ENCODE measurements around the gene HNF4A.

Gene HNF4A

DNA sequence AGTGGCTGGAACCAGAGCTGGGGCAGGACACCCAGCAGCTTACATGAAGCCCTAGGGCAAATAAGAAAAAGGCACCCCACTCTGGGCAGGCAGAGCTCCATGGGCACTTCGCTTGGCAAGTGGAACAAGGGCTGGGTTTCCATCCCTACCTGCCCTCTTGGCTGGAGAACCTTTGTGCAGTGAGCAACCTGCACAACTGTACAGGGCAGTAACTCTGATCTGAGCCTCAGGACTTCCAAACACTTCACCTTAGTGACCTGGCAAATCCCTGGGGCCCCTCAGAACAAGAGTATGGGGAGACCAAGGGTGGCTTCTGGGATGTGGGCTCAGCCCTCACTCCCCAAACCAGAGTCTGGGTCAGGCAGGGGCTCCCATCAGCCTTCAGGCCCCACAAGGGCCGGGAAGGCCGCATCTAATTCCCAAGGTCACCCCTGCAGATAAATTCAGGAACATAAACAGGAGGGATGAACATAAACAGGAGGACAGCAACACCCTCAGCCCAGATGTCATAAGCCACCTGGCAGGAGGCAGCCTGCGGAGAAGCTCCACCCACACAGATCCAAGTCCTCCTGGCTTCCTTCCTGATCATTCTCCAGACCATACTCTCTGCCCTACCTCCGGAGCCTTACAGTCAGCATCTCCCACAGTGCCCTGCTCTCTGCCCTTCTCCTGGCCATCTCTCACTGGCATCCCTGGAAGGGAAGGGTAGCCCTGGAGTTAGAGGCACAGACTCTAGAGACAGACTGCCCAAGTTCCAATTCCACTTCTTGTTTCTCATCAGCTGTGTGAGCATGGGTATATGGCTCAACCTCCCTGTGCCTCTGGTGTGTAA is 37.5 kb downstream of the HNF4A start:
- DNase-seq (ENCODE audit: low spot score) = peak; percentile 34

GRCh38 chr20:44393608-44394451 is 38.3 kb downstream of the HNF4A start:
- DNase-seq (ENCODE audit: low spot score) = no peak

DNA sequence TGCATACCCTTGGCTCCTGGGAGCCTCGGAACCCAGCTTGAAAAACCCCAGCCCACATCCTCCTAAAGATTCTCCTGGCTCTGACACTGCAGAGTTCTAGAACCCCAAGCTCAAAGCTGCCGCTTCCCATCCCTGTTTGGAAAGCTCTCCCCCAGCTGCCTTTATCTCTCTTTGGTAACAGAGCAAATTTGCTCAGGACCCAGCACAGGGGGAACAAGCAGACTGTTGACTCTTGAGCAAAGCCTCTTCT is 38.9 kb downstream of the HNF4A start:
- no peak for DNase-seq (ENCODE audit: low spot score)

DNA sequence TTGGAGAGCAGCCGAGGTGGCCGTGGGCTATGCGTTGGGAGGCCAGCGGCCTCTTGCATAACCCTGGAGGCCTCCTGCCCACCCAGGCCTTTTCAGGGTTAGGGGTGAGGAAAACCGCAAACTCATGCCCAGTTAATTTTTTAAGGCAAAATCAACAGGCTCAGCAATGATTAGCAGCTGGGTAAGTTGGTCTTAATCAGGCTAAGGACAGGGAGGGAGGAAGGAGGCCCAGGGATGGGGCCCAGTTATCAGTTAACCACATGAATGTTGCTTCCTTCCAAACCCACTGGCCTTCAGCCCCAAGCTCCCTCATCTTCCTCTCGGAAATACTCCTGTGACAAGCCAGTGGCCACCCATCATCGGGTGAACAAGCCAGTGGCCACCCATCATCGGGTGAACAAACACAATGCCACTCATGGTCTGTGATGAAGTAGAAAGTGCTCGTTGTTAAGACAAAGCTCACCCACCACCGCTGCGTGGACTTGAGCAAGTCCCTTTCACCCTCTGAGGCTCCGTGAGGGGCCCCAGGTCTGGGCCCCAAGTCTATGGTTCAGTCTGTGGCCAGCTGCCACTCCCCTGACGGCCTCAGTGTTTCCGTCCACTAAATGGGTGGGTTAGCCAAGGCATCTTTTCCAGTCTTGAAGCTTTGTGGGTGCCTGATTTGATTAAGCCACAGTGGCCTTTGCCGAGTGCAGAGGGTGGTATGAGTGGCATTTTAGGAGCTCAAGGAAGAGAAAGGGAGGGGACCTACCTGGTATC is 39.4 kb downstream of the HNF4A start:
- DNase-seq (ENCODE audit: low spot score) = peak; percentile 87

GRCh38 chr20:44395461-44396340 is 40.2 kb downstream of the HNF4A start:
- DNase-seq (ENCODE audit: low spot score) = peak; percentile 32

DNA sequence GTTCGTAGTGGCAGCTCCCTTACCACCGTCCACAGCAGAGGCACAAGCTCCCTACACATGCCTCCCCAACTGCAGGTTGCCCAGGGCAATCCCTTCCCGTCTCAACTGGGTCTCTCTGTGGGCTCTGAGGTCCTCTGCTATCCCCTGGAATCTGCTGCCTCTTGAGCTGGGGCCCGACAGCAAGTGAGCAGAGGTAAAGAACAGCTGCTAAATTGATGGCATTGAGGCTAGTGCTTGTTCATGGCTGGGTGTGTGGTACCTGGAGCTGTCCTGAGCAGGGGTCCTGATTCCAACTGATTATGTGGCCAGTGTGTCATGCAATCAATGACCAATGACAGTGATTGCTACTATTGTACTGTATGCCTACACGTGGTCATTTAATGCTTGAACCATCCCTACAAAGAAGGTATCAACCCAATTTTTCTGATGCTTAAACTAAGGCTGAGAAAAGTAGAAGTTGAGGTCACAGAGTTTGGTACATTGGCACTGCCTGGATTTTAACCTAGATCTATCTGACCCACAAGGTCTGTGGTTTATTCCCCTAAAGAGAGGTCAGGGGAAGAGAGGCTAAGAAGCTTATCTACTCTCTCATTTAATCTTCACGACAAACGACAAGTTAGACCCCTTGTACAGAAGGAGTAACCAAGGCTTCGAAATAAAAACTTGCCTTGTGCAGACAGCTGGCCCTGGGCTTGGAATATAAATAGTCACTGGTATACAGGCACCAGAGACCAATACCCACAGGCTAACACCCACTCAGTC is 41.1 kb downstream of the HNF4A start:
- DNase-seq (ENCODE audit: low spot score) = no peak

- DNase-seq (ENCODE audit: low spot score) = peak; percentile 47
Measured at GRCh38 chr20:44398335-44398734, 42.8 kb downstream of the HNF4A start.

GRCh38 chr20:44399446-44399845 is 43.9 kb downstream of the HNF4A start:
- DNase-seq (ENCODE audit: low spot score) = no peak

- no peak for DNase-seq (ENCODE audit: low spot score)
Measured at GRCh38 chr20:44400671-44400969, 45.1 kb downstream of the HNF4A start.

- DNase-seq (ENCODE audit: low spot score) = peak; percentile 34
Measured at GRCh38 chr20:44400970-44401769, 45.7 kb downstream of the HNF4A start.

DNA sequence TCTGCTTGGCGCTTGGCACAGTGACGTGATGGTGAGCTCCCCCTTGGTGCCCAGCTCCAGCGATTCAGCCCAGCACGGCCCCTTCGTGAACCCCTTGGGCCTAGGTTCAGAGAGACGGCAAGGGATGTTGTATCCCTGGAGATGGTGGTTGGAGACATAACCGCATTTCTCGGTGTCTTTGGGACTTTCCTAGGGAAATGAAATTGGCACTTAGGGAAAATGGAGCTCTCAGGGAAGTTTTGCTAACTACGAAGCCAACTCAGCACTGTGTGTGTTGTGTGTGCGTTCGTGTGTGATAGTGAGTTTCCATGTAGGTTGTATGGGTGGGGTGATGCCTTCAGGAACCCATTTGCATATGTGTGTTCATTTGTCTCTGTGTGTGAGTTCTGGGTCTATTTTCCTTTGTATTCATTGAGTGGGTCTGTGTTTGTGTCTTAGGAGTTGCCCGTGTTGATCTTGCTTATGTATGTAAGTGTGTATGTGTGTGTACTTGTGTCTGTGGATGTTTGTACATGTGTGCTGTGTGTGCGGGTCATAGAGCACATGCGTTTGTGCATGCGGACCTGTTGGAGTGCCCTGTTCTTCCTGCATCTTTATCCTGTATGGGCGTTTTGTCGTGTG is 46.4 kb downstream of the HNF4A start:
- no peak for DNase-seq (ENCODE audit: low spot score)

DNA sequence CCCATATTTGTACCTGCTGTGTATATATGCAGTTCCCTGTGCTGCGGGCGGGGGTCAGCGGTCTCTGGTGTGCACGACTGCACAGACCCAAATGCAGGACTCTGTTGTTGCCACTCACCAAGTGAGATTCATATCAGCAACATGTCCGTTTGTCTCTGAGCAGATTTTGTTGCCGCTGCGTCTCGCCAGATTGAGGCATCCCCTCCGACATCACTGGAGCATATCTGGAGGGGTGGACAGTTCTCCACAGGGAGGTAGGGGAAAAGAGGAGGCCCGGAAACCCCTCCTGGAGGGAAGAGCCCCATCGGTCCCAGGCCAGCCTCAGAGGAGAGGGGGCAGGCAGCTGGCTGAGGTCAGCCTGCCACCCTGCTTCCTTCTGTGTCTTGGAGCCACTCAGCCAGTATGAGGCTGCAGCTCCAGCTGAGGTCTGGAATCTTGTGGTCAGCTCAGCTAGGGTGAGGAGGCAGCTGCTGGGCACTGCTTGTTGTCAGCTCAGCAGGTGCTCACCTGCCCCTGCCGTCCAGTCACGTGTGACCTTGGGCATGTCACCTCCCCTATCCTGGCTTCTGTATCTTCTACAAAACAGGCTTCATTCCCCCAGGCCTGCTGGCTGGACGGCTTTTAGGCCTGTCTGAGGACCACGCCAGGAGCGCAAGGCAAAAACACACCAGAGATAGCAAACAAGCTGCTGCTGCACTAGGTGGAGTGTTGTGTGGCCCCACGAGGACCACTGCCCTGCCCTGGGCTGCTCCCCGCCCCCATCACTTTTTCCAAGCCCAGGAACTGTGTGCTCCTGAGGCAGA is 47.1 kb downstream of the HNF4A start:
- DNase-seq (ENCODE audit: low spot score) = no peak

- DNase-seq (ENCODE audit: low spot score) = no peak
Measured at GRCh38 chr20:44403194-44404112, 48.0 kb downstream of the HNF4A start.

DNA sequence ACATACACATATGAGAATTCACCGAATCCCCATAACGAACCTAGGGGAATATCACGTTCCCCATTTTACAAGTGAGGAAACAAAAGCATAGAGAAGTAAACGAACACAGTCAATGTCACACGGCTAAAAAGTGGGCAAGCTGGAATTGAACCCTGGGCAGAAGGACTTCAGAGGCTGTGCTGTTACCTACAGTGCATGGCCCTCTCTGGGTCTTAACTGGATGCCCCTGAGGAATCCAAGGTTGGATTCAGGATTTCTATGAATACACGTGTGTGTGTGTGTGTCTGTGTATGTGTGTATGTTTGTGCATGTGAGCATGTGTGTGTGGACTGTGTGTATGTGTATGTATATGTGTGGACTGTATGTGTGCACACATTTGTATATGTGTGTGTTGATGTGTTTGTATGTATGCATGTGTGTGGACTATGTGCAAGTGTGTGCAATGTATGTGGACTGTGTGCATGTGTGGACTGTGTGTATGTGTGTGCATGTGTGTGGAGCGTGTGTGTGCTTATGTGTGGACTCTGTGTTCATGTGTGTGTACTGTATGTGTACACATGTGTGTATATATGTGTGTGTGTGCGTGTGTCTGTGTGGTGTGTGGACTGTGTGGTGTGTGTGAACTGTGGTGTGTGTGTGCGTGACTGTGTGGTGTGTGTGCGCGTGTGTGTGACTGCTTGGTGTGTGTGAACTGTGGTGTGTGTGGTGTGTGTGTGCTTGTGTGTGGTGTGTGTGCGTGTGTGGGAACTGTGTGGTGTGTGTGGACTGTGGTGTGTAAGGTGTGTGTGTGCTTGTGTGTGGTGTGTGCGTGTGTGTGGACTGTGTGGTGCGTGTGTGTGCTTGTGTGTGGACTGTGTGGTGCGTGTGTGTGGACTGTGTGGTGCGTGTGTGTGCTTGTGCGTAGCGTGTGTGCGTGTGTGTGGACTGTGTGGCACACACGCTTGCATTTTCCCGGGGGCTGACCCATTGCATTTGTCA is 49.0 kb downstream of the HNF4A start:
- no peak for DNase-seq (ENCODE audit: low spot score)

GRCh38 chr20:44405257-44405656 is 49.8 kb downstream of the HNF4A start:
- DNase-seq (ENCODE audit: low spot score) = no peak

DNA sequence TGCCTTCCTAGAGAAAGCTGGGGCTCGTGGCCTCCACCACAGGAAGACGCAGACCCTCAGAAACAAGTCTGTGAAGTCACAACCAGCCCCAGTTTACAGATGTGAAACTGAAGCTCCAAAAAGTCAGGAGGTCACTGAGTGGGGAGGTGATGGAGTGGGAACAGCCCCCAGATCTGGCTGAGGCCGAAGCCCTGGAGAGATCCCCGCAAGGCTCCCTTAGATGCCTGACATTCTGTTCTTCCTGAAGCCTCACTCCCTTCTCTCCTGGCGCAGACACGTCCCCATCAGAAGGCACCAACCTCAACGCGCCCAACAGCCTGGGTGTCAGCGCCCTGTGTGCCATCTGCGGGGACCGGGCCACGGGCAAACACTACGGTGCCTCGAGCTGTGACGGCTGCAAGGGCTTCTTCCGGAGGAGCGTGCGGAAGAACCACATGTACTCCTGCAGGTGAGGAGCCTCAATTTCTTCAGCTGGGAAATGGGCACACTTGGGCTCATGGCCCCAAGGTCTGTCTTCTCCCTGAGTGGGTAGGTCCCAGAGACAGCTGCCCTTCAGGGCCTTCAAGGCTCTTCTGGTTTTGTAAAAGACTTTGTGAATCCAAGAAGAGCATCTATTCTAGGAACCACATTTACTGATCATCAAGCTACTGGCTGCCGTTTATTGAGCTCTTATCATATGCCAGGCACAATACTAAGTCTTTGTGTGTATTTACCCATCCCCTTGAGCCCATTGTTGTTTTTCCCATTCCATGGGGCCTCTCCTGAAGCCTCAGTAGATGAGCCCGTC is 50.5 kb downstream of the HNF4A start:
- DNase-seq (ENCODE audit: low spot score) = no peak
